ENCODE results near the gene RRAS. TPM values are rescaled to one million over a fixed set of nuclear protein-coding genes. Genes with fewer than 3 reads are reported as not detected.

The RRAS gene
- total RNA-seq, 4 donors from 2014 or later: 134 to 205 (median 187) TPM

DNA sequence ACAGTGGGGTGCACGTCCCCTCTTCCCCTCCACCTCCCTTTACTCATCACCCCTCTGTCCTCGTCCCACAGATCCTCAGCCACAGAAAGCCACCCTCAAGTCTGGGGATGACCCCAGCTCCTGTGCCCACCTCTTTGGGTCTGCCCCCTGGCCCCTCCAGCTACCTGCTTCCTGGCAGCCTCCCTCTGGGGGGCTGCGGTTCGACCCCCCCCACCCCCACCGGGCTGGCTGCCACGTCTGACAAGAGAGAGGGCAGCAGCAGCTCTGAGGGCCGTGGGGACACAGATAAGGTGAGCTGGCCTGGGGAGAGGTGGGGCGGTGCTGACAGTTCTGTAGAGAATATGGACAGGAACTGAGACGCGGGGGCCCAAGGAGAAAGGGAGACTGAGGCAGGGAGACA is 14.6 kb upstream of the RRAS start:
- H3K4me1 ChIP-seq: no peaks in the 10 kb centered on the region
- 81% methylated on average over 7 of the region's 10 CpGs for WGBS
- no peak for TF ChIP-seq EP300 (IDR thresholded peaks at IDR 0.05)
- TF ChIP-seq POLR2AphosphoS5 (IDR thresholded peaks at IDR 0.05): no peak
- TF ChIP-seq, protein P1, sequence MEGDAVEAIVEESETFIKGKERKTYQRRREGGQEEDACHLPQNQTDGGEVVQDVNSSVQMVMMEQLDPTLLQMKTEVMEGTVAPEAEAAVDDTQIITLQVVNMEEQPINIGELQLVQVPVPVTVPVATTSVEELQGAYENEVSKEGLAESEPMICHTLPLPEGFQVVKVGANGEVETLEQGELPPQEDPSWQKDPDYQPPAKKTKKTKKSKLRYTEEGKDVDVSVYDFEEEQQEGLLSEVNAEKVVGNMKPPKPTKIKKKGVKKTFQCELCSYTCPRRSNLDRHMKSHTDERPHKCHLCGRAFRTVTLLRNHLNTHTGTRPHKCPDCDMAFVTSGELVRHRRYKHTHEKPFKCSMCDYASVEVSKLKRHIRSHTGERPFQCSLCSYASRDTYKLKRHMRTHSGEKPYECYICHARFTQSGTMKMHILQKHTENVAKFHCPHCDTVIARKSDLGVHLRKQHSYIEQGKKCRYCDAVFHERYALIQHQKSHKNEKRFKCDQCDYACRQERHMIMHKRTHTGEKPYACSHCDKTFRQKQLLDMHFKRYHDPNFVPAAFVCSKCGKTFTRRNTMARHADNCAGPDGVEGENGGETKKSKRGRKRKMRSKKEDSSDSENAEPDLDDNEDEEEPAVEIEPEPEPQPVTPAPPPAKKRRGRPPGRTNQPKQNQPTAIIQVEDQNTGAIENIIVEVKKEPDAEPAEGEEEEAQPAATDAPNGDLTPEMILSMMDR (IDR thresholded peaks at IDR 0.05): no peak
- TF ChIP-seq POLR2A (IDR thresholded peaks at IDR 0.05; ENCODE audit: low read depth): no peak
- peaks cover 81 to 99% (median 96%) of the 10 kb centered on the region in 4 donors for H3K36me3 ChIP-seq
- intact Hi-C loops (cut with DNase I): no loop called here
- H3K27me3 ChIP-seq: no peaks in the 10 kb centered on the region
- no peak overlapping the region for H3K27ac ChIP-seq (replicated peaks in 1 of 4)
- no peak overlapping the region for H3K4me3 ChIP-seq
- no peaks in the 10 kb centered on the region for H3K9me3 ChIP-seq
- DNase-seq (ENCODE audit: extremely low spot score): no peak

DNA sequence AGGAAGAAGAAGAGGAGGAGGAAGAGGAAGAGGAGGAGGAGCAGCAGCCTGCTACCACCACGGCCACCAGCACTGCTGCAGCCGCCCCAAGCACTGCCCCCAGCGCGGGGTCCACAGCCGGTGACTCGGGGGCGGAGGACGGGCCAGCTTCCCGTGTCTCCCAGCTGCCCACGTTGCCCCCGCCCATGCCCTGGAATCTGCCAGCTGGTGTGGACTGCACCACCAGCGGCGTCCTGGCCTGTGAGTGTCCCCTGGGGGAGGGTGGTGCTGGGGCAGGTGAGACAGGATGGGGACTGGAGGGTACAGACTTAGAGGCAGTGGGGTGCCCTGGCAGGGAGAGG is 13.5 kb upstream of the RRAS start:
- Histone ChIP-seq H3K36me3 (peaks cover 71 to 97% (median 93%) of the 10 kb centered on the region in 4 donors), H3K27me3 (no peaks in the 10 kb centered on the region), H3K27ac (replicated peaks in 1 of 4) (no peak overlapping the region), H3K4me3 (no peak overlapping the region), H3K9me3 (no peaks in the 10 kb centered on the region), H3K4me1 (no peaks in the 10 kb centered on the region)
- 75% methylated on average over 2 of the region's 13 CpGs for WGBS
- no peak for TF ChIP-seq POLR2A (IDR thresholded peaks at IDR 0.05; ENCODE audit: low read depth)
- TF ChIP-seq, protein P1 (IDR thresholded peaks at IDR 0.05): no peak
- TF ChIP-seq EP300 (IDR thresholded peaks at IDR 0.05): no peak
- TF ChIP-seq POLR2AphosphoS5 (IDR thresholded peaks at IDR 0.05): no peak
- DNase-seq (ENCODE audit: extremely low spot score): no peak
- intact Hi-C loops (cut with DNase I): no loop called here

DNA sequence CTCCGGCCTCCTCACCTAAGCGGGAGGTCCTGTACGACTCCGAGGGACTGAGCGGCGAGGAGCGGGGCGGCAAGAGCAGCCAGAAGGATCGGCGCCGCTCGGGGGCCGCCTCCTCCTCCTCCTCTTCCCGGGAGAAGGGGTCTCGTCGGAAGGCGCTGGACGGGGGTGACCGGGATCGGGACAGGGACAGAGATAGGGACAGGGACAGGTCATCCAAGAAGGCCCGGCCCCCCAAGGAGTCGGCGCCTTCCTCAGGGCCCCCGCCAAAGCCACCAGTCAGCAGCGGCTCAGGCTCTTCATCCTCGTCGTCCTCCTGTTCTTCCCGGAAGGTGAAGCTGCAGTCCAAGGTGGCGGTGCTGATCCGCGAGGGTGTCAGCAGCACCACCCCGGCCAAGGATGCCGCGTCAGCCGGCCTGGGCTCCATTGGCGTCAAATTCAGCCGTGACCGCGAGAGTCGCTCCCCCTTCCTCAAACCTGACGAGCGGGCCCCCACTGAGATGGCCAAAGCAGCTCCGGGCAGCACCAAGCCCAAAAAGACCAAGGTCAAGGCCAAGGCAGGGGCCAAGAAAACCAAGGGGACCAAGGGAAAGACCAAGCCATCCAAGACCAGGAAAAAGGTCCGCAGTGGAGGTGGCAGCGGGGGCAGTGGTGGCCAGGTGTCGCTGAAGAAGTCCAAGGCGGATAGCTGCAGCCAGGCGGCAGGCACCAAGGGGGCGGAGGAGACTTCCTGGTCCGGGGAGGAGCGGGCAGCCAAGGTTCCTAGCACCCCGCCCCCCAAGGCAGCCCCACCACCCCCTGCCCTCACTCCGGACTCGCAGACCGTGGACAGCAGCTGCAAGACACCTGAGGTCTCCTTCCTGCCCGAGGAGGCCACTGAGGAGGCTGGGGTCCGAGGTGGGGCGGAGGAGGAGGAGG is 12.9 kb upstream of the RRAS start:
- Histone ChIP-seq H3K27me3 (no peaks in the 10 kb centered on the region), H3K4me1 (no peaks in the 10 kb centered on the region), H3K9me3 (no peaks in the 10 kb centered on the region), H3K27ac (replicated peaks in 1 of 4) (no peak overlapping the region), H3K36me3 (peaks cover 71 to 97% (median 89%) of the 10 kb centered on the region in 4 donors), H3K4me3 (no peak overlapping the region)
- DNase-seq (ENCODE audit: extremely low spot score): no peak
- WGBS: 93% methylated on average over 47 of the region's 58 CpGs
- intact Hi-C loops (cut with DNase I): no loop called here
- TF ChIP-seq EP300 (IDR thresholded peaks at IDR 0.05) (no peak), POLR2AphosphoS5 (IDR thresholded peaks at IDR 0.05) (no peak), POLR2A (IDR thresholded peaks at IDR 0.05; ENCODE audit: low read depth) (no peak)
- TF ChIP-seq, protein P1 (IDR thresholded peaks at IDR 0.05): no peak

DNA sequence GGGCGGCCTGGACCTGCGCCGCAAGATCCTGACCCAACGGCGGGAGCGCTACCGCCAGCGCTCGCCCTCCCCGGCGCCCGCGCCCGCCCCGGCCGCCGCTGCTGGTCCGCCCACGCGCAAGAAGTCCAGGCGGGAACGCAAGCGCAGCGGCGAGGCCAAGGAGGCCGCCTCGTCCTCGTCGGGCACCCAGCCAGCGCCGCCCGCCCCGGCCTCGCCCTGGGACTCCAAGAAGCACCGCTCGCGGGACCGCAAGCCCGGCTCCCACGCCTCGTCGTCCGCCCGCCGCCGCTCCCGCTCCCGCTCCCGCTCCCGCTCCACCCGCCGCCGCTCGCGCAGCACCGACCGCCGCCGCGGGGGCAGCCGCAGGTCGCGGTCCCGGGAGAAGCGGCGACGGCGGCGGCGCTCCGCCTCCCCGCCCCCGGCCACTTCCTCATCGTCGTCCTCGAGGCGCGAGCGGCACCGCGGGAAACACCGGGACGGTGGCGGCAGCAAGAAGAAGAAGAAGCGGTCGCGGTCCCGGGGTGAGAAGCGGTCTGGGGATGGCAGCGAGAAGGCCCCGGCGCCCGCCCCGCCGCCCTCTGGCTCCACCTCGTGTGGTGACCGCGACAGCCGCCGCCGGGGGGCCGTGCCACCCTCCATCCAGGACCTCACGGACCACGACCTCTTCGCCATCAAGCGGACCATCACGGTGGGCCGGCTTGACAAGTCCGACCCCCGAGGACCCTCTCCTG is 12.0 kb upstream of the RRAS start:
- intact Hi-C loops (cut with DNase I): no loop called here
- TF ChIP-seq, protein P1 (IDR thresholded peaks at IDR 0.05): no peak
- Histone ChIP-seq H3K4me3 (no peak overlapping the region), H3K9me3 (no peaks in the 10 kb centered on the region), H3K4me1 (peaks cover 0 to 4% (median 0%) of the 10 kb centered on the region in 4 donors), H3K27ac (replicated peaks in 1 of 4) (no peak overlapping the region), H3K27me3 (no peaks in the 10 kb centered on the region), H3K36me3 (peaks cover 70 to 97% (median 89%) of the 10 kb centered on the region in 4 donors)
- DNase-seq (ENCODE audit: extremely low spot score): no peak
- WGBS: 96% methylated on average over 61 of the region's 110 CpGs
